Amniotic epithelial cell (primary cell): ENCODE data around the gene ICAM4.
A peak's percentile ranks its signal among the peaks of the same experiment; 100 is the strongest.
"Not testable (repeated sequence)": the region's sequence is repeated elsewhere in the genome, so short reads cannot be mapped to it uniquely, and the experiment has no call there.

Experiments used
- DNase-seq: peaks from one replicate; pipeline ENCODE4 v3.0.0-alpha.2; 2010; ENCODE audit warnings: low read depth

Gene ICAM4

GRCh38 chr19:10318807-10319682 is 32.3 kb downstream of the ICAM4 start:
- no peak for DNase-seq

- DNase-seq, result no peak
Measured at GRCh38 chr19:10320602-10321416, 34.1 kb downstream of the ICAM4 start.

GRCh38 chr19:10321417-10321797 is 34.7 kb downstream of the ICAM4 start:
- no peak for DNase-seq

GRCh38 chr19:10321874-10322835 is 35.4 kb downstream of the ICAM4 start:
- no peak for DNase-seq

GRCh38 chr19:10325732-10326131 is 39.0 kb downstream of the ICAM4 start:
- no peak for DNase-seq

GRCh38 chr19:10327793-10328192 is 41.0 kb downstream of the ICAM4 start:
- DNase-seq, result no peak

- DNase-seq, result no peak
Measured at GRCh38 chr19:10328558-10329429, 42.0 kb downstream of the ICAM4 start.

GRCh38 chr19:10329555-10329954 is 42.8 kb downstream of the ICAM4 start:
- DNase-seq, result no peak

GRCh38 chr19:10332158-10332964 is 45.6 kb downstream of the ICAM4 start:
- no peak for DNase-seq

- peak; percentile 95 for DNase-seq
Measured at GRCh38 chr19:10332965-10333757, 46.4 kb downstream of the ICAM4 start, which contains the start of gene RAVER1. TSS of gene RAVER1 (minus strand) at chr19:10333529. CDS start at chr19:10333507, 22 bp downstream.

- no peak for DNase-seq
Measured at GRCh38 chr19:10333758-10334587, 47.2 kb downstream of the ICAM4 start.

GRCh38 chr19:10334588-10335351 is 48.0 kb downstream of the ICAM4 start:
- peak; percentile 94 for DNase-seq

GRCh38 chr19:10335352-10335985 is 48.7 kb downstream of the ICAM4 start:
- no peak for DNase-seq

- DNase-seq, result not testable (repeated sequence)
Measured at GRCh38 chr19:10336725-10337124, 50.0 kb downstream of the ICAM4 start.
